Neuron (in vitro differentiated cells): ENCODE results near the gene TNNC1.
A peak's percentile ranks its signal among the peaks of the same experiment; 100 is the strongest.

Experiments used
- H2AFZ ChIP-seq: one replicate; pipeline ENCODE4 v1.6.1; 2013; ENCODE audit warnings: low read depth, mild to moderate bottlenecking, inconsistent platforms, low read length, moderate library complexity
- H3K27me3 ChIP-seq: one replicate; pipeline ENCODE4 v1.6.1; 2013; ENCODE audit warnings: low read length; ENCODE audit not compliant: insufficient read depth
- H3K36me3 ChIP-seq: one replicate; pipeline ENCODE4 v1.6.1; 2013; ENCODE audit warnings: low read length; ENCODE audit not compliant: insufficient read depth
- H3K4me1 ChIP-seq: one replicate; pipeline ENCODE4 v1.6.1; 2013; ENCODE audit warnings: low read length; ENCODE audit not compliant: insufficient read depth
- H3K4me3 ChIP-seq: 2 replicates; pipeline ENCODE4 v1.5.1; 2013; ENCODE audit warnings: mild to moderate bottlenecking, low read length, moderate library complexity
- H3K9me3 ChIP-seq: one replicate; pipeline ENCODE4 v1.6.1; 2013; ENCODE audit warnings: low read length

TNNC1 gene

DNA sequence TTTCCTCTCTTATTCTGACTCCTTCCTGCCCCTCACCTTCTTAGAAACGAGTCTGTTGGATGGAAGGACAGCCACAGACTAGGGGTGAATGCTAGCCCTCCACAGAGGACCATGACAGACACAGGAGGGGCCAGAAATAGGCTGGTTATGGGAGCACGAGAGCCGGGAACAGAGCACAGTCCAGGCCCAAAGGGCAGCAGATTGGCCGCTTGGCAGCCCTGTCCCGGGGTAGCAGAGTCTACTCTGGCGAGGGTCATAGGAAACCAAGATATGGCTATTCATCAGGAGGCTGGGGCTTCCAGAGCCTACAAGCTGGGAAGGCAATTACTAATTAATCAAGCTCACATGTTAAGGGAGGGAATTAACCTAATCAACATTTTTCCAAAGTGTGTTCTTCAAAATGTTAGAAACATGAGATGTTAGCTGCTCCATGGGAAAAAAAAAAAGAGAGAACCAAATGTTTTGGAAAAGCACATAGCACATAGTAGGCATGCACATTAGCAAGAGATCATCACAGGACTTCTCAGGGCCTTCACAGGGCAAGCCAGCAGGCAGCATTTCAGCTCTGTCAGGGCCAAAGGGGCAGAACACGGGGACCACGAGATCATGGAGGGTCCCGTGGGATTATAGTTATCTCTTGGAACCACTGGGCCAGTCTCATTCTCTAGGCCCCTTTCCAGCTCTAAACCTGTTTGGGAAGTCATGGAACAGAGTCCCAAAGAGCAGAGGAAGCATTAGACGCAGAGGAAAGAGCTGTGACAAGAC, 22.2 kb downstream of the TNNC1 start:
- no peak overlapping the region for H2AFZ ChIP-seq
- no peaks in the 10 kb centered on the region for H3K9me3 ChIP-seq
- H3K4me3 ChIP-seq: no peak overlapping the region
- H3K36me3 ChIP-seq: no peaks in the 10 kb centered on the region
- H3K4me1 ChIP-seq: peaks cover 21% of the 10 kb centered on the region
- H3K27me3 ChIP-seq: no peaks in the 10 kb centered on the region

DNA sequence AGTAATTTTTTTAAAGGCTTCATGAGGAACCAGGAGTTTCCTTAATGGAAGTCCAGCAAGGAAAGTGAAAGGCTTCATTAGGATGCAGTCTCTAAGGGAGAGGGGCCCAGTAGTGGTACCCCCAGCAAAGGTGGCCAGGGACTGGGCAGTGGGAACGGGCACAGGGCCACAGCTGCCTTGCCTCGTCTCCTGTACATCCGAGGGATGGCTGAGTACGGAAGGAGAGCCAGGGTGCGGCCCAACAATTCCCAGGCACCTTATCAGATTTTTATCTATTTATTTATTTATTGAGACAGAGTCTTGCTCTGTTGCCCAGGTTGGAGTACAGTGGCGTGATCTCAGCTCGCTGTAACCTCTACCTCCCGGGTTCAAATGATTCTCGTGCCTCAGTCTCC, 23.4 kb downstream of the TNNC1 start:
- Histone ChIP-seq H3K4me1 (peaks cover 21% of the 10 kb centered on the region), H3K36me3 (no peaks in the 10 kb centered on the region), H2AFZ (no peak overlapping the region), H3K4me3 (no peak overlapping the region), H3K9me3 (no peaks in the 10 kb centered on the region), H3K27me3 (no peaks in the 10 kb centered on the region)

DNA sequence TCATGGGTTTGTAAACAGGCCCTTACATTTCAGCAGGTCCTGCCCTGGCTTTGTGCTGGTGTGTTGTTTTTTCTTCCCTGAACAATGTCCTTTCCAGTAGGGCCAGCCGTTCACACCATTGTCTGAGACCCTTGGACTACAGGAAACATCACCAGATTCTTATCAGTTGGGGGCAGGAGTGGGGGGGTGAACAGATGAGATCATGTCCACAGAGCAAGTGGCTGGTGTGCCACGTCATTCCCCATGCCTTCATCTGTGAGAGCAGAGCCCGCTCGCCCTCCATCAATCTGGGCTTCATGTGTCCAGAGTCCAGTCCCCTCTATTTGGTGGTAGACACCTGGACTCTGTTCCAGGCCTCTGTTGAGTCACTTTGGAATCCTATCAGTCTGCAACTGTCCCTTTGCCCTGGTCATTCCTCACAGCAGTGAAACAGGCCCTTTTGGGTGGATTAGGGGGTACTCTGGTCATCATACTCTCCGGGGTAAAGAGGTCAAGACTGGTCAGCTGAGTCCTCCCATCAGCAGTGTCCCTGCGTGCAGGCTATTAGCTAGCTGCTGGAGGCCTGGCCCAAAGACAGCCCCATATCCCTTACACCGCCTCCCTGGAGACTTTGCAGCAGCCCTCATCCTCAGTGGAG, 23.9 kb downstream of the TNNC1 start:
- Histone ChIP-seq H3K4me3 (no peak overlapping the region), H3K27me3 (no peaks in the 10 kb centered on the region), H3K4me1 (peaks cover 19% of the 10 kb centered on the region), H2AFZ (no peak overlapping the region), H3K9me3 (no peaks in the 10 kb centered on the region), H3K36me3 (no peaks in the 10 kb centered on the region)

DNA sequence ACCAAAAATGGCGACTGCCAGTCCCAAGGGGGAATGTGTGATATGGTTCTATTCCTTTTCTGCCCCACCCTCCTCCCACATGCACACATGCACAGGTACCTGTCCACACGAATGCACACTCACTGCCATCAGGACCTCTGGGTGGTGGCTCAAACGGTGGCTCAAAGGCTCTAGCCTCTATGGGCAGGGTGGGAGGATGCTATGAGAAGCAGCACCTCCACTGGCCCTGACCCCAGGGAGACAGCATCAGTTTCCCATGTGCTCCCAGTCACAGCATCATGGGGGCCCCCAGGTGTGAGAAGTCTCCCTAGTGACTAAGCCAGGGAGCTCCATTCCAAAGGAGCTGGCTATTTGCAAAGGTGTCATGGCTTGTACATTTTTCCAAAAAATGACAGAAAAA, 24.8 kb downstream of the TNNC1 start:
- Histone ChIP-seq H3K4me3 (no peak overlapping the region), H3K4me1 (peaks cover 17% of the 10 kb centered on the region), H3K27me3 (no peaks in the 10 kb centered on the region), H3K36me3 (no peaks in the 10 kb centered on the region), H3K9me3 (no peaks in the 10 kb centered on the region), H2AFZ (no peak overlapping the region)

DNA sequence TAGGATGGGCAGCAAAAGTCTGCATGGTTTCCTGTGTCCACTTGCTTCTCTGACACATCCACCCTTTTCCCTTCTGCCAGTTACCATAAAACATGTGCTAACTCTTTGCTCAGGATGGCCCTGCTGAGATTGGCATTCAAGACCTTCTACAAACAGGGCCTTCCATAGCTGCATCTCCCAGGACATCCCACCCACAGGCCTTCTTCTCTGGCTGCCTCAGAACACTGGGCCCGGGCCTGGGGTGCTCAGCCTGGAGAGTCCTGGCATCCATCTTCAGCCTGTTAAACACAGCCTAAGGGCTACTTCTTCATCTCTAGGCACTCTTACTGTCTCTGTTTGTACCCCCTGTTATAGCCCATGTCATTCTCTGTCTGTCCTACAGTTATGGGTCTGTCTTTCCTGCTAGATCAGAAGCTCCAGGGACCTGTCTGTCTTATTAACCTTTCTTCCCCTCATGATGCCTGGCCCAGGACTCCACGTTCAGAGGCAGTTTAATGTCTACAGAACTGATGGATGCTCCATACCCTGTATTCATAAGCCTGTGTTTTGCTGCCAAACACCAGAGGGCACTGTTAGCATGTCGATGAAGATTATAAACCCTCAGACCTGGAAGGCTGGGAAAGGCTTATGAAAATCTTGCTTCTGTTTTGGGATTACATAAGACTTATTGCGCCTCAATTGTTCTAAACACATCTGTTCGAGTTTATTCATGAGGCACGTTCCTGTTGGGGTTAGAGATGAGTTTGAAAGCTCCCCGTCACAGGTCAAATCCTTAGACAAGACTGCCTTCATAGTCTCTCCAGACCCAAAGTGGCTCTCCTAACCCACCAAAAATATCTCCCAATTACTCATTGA, 25.5 kb downstream of the TNNC1 start:
- no peak overlapping the region for H3K4me3 ChIP-seq
- no peak overlapping the region for H2AFZ ChIP-seq
- H3K36me3 ChIP-seq: no peaks in the 10 kb centered on the region
- H3K9me3 ChIP-seq: no peaks in the 10 kb centered on the region
- H3K27me3 ChIP-seq: no peaks in the 10 kb centered on the region
- H3K4me1 ChIP-seq: peaks cover 11% of the 10 kb centered on the region

DNA sequence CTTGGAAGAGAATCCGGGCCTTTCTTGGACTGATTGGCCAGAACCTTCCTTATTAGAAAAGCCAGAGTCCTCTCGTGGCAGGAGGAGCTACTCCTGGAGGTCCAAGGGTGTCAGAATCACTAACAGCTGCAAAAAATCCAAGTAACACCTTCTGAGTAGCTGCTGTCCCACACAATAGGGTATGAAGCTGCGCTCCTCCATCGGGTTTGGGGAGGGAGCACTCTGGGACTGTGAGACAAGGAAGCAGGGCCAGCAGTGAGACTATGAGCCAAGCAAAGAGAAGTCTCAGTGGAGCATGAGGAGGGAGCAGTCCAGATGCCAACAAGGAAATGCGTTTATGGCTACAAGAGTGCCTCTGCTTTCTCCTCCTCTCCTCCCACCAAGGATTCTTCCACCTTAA, 30.7 kb downstream of the TNNC1 start:
- Histone ChIP-seq H3K4me1 (no peaks in the 10 kb centered on the region), H3K4me3 (no peak overlapping the region), H3K27me3 (no peaks in the 10 kb centered on the region), H3K9me3 (no peaks in the 10 kb centered on the region), H2AFZ (no peak overlapping the region), H3K36me3 (no peaks in the 10 kb centered on the region)

DNA sequence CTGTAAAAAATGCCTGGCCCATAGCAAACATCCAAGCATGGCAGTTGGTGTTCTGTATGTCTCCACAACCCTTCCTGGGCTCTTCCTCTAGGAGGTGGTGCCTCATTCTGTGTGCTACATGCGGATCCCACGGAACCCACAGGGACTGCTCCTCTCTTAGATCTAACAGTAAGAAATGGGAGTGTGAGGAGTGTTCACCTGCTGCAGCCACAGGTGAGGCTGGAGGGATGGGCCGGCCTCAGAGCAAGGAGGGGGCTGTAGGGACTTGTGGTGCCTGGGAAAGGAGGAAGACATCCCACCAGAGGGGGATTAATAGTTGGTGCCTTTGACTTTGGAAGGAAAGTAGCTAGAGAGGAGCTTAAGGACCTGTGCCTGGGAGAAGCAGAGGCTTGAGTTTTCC, 31.2 kb downstream of the TNNC1 start:
- no peaks in the 10 kb centered on the region for H3K9me3 ChIP-seq
- H3K27me3 ChIP-seq: no peaks in the 10 kb centered on the region
- H3K4me1 ChIP-seq: peaks cover 3% of the 10 kb centered on the region
- no peaks in the 10 kb centered on the region for H3K36me3 ChIP-seq
- H2AFZ ChIP-seq: no peak overlapping the region
- no peak overlapping the region for H3K4me3 ChIP-seq

DNA sequence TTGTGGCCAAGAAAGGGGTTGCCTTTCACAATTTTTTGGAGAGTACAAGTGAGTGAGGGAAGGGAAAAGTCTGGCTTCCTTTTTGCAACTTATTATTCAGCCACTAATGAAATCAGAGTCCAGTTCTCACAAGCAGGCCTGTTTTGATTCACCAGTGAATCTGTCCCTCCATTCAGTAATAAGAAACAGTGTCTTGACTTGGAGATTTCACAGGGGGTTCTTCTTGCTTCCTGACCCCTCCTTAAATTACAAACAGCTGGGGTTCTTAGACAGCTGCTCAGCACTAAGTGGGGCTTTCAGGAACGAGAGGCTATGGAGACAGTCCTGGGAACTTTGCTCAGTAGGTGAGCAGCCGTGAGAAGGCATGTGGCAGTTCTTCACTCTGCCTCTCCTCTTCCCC, 33.5 kb downstream of the TNNC1 start:
- no peaks in the 10 kb centered on the region for H3K27me3 ChIP-seq
- peaks cover 5% of the 10 kb centered on the region for H3K4me1 ChIP-seq
- H3K9me3 ChIP-seq: no peaks in the 10 kb centered on the region
- H3K4me3 ChIP-seq: no peak overlapping the region
- no peak overlapping the region for H2AFZ ChIP-seq
- no peaks in the 10 kb centered on the region for H3K36me3 ChIP-seq

DNA sequence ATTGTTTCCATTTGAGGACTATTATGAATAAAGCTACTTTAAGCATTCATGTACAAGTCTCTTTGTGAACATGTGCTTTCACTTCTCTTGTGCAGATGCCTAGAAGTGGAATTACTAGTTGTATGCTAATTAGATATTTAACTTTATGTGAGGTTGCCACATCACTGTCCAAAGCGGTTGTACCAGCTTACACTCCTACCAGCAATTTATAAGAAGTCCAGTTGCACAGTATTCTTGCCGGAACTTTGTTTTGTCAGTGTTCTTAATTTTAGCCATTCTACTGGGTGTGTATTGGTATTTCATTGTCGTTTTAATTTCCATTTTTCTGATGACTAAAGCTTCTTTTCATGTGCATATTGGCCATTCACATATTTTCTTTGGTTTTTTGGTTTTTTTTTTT, 38.0 kb downstream of the TNNC1 start:
- peaks cover 23% of the 10 kb centered on the region for H3K4me1 ChIP-seq
- peaks cover 2% of the 10 kb centered on the region for H3K36me3 ChIP-seq
- no peaks in the 10 kb centered on the region for H3K27me3 ChIP-seq
- H3K4me3 ChIP-seq: no peak overlapping the region
- H2AFZ ChIP-seq: no peak overlapping the region
- no peaks in the 10 kb centered on the region for H3K9me3 ChIP-seq

DNA sequence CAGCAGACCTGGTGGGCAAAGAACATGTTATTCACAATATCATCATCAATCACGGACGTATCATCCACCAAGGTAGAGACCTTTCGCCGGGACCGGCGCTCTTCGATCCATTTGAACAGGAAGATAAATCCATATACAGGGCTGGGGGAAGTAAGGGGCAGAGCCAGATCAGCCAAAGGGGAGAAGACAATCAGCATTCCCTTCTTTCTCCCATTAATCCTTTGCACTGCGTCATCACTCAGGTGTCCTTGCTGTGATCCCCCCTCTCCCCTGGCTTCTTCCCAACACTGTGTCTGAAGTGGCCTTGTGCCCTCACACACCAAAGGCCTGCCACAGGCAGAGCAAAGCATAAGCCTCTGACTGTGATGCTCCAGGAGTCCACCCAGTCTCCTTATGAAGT, 45.4 kb downstream of the TNNC1 start:
- Histone ChIP-seq H3K4me1 (peaks cover 28% of the 10 kb centered on the region), H3K4me3 (peak overlapping the region; percentile 69), H3K9me3 (no peaks in the 10 kb centered on the region), H3K27me3 (no peaks in the 10 kb centered on the region), H2AFZ (no peak overlapping the region), H3K36me3 (peaks cover 52% of the 10 kb centered on the region)

DNA sequence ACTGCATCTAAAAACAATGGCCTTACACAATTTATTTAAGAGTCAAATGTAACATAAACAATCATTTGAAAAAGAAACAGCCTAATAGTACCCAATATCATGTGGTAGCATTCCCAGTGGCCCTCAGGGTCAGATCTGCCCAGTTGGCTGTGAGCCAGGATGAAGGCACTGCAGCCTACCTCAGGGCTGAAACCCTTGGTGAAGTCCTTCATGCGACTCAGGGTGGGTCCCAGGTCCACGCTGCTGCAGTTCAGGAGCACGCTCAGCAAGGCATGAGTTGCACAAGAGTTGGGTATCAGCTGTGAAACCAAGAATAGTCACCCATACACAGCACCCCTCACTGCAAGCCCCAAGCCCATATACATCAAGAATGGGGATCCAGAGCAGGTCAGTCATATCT, 46.1 kb downstream of the TNNC1 start:
- no peak overlapping the region for H2AFZ ChIP-seq
- no peak overlapping the region for H3K4me3 ChIP-seq
- no peaks in the 10 kb centered on the region for H3K27me3 ChIP-seq
- peaks cover 28% of the 10 kb centered on the region for H3K4me1 ChIP-seq
- peaks cover 58% of the 10 kb centered on the region for H3K36me3 ChIP-seq
- no peaks in the 10 kb centered on the region for H3K9me3 ChIP-seq

DNA sequence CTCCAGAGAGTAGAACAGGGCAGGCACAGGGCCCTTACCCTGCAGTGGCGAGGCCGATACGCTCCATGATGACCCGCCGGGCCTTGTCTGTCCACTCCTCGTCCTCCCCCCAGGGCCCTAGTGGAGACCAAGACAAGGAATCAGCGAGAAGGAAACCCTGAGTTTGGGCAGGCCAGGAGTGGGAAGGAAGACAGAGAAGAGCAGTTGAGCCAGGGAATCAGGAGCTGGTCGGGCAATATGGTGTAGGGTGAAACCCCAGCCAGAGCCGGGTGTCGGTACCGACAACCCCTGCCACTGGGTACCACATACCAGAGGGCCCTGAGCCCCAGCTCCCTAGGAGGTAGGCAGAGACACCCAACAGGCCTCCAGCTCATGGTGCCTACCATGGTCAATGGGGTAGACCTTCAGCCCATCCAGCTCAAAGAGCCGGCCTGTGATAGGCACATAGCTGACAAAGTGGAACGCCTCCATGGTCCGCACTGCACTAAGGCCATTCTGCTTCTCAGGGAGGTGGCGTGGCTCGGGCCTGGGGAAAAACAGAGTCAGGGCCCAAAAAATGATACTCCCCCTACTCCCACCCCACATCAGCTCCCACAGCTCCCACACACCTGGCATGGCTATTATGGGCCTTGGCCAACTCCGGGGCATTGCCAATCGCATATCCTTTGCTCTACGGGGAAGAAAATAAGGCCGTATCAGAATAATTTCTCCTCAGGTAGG, 46.9 kb downstream of the TNNC1 start:
- Histone ChIP-seq H3K9me3 (no peaks in the 10 kb centered on the region), H3K4me1 (peaks cover 21% of the 10 kb centered on the region), H3K36me3 (peaks cover 67% of the 10 kb centered on the region), H3K4me3 (no peak overlapping the region), H3K27me3 (no peaks in the 10 kb centered on the region), H2AFZ (no peak overlapping the region)

DNA sequence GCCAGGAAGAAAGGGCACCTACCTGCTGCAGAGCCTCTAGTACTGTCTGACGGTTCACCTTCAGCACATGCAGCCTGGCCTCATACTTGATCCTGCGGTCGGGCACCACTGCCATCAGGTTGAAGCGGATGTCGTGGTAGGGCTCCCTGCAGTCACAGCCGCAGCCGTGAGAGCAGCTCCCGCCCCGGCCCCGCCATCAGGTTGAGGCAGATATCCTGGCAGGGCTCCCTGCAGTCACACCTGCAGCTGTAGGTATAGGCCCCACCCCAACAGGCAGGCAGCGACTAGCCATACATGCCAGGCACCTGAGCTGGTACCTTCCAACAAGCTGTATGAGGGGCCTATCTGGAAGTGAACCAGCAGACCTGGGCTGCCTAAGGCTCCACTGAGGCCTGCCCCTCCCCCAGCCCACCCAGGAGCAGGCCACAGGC, 47.6 kb downstream of the TNNC1 start:
- Histone ChIP-seq H3K36me3 (peaks cover 74% of the 10 kb centered on the region), H2AFZ (no peak overlapping the region), H3K27me3 (no peaks in the 10 kb centered on the region), H3K9me3 (no peaks in the 10 kb centered on the region), H3K4me3 (no peak overlapping the region), H3K4me1 (peaks cover 14% of the 10 kb centered on the region)
